Activated T-helper 2 cell treated with anti-CD3 and anti-CD28 coated beads, Interferon-gamma antibody, Interleukin-2, Interleukin-4, amounts not matched to agents 10 μg/mL and 5 μg/mL and 100 μg/mL, durations not matched to agents 14 hours and 24 hours and 36 hours (primary cell): ENCODE results near the gene C12orf57. TPM values are rescaled to one million over a fixed set of nuclear protein-coding genes. Genes with fewer than 3 reads are reported as not detected.
A peak's percentile ranks its signal among the peaks of the same experiment; 100 is the strongest.

Experiments used
- DNase-seq: peaks from one replicate; pipeline ENCODE4 v3.0.0; 2021; ENCODE audit warnings: low spot score
- H3K27ac Mint-ChIP-seq: one replicate; pipeline ENCODE4 v1.8.0; 2021; ENCODE audit warnings: mixed read lengths
- H3K27me3 Mint-ChIP-seq: one replicate; pipeline ENCODE4 v1.8.0; 2021; ENCODE audit warnings: low read depth, mixed read lengths
- H3K36me3 Mint-ChIP-seq: one replicate; pipeline ENCODE4 v1.8.0; 2021; ENCODE audit warnings: low read depth, mixed read lengths
- H3K4me1 Mint-ChIP-seq: one replicate; pipeline ENCODE4 v1.8.0; 2021; ENCODE audit warnings: low read depth, mixed read lengths
- H3K4me3 Mint-ChIP-seq: one replicate; pipeline ENCODE4 v1.8.0; 2021; ENCODE audit warnings: low read depth, mild to moderate bottlenecking, moderate library complexity, mixed read lengths
- H3K9me3 Mint-ChIP-seq: one replicate; pipeline ENCODE4 v1.8.0; 2021; ENCODE audit warnings: mixed read lengths
- intact Hi-C: fragments of 100-400 bp; cut with micrococcal nuclease; formaldehyde crosslinking; loops from one replicate; pipeline ENCODE4 v1.15.1; 2023
- total RNA-seq: library from RNA; stranded (reverse); gene quantifications from 2 replicates; pipeline ENCODE4 v1.2.3, GENCODE V29; 2022

The C12orf57 gene
- total RNA-seq, 1 donor from 2014 or later: 173 TPM

GRCh38 chr12:6912164-6912935, 31.5 kb upstream of the C12orf57 start:
- DNase-seq: no peak
- Mint-ChIP-seq H3K27me3 (no peaks in the 10 kb centered on the region), H3K27ac (peak overlapping the region; percentile 78), H3K9me3 (no peaks in the 10 kb centered on the region), H3K36me3 (peaks cover 17% of the 10 kb centered on the region), H3K4me1 (peaks cover 20% of the 10 kb centered on the region), H3K4me3 (peak overlapping the region; percentile 68)
- intact Hi-C loops: no loop called here

GRCh38 chr12:6914246-6914946, 29.4 kb upstream of the C12orf57 start, which contains the start of gene ENO2:
TSS of gene ENO2 (plus strand) at chr12:6914580. CDS start at chr12:6915833, 1,253 bp downstream.
- Mint-ChIP-seq H3K4me3 (peak within 1 kb of the TSS; percentile 93), H3K36me3 (peaks cover 30% of the 10 kb centered on the region), H3K27ac (peak within 1 kb of the TSS; percentile 77), H3K9me3 (no peaks in the 10 kb centered on the region), H3K4me1 (peaks cover 21% of the 10 kb centered on the region), H3K27me3 (no peaks in the 10 kb centered on the region)
- intact Hi-C loops: loop anchor here (1.0 to 2.0 kb wide), 2 partner anchors 10 to 42 kb away; partner anchors contain the start of genes LRRC23 and SPSB2
- peak; percentile 74 for DNase-seq

GRCh38 chr12:6914947-6915788, 28.7 kb upstream of the C12orf57 start:
- no peak for DNase-seq
- intact Hi-C loops: loop anchor here (1.0 to 2.0 kb wide), 2 partner anchors 11 to 42 kb away; partner anchors contain the start of genes LRRC23 and SPSB2
- no peaks in the 10 kb centered on the region for H3K9me3 Mint-ChIP-seq
- no peaks in the 10 kb centered on the region for H3K27me3 Mint-ChIP-seq
- H3K36me3 Mint-ChIP-seq: peaks cover 38% of the 10 kb centered on the region
- peak overlapping the region; percentile 77 for H3K27ac Mint-ChIP-seq
- peaks cover 28% of the 10 kb centered on the region for H3K4me1 Mint-ChIP-seq
- peak overlapping the region; percentile 93 for H3K4me3 Mint-ChIP-seq

GRCh38 chr12:6915789-6916285, 28.0 kb upstream of the C12orf57 start:
- H3K27me3 Mint-ChIP-seq: no peaks in the 10 kb centered on the region
- intact Hi-C loops: loop anchor here (2.0 kb wide), 1 partner anchor 43 kb away; the partner anchor contains the start of gene SPSB2
- no peak for DNase-seq
- H3K36me3 Mint-ChIP-seq: peaks cover 39% of the 10 kb centered on the region
- peak overlapping the region; percentile 93 for H3K4me3 Mint-ChIP-seq
- H3K9me3 Mint-ChIP-seq: no peaks in the 10 kb centered on the region
- peak overlapping the region; percentile 77 for H3K27ac Mint-ChIP-seq
- peaks cover 28% of the 10 kb centered on the region for H3K4me1 Mint-ChIP-seq

- peaks cover 45% of the 10 kb centered on the region for H3K36me3 Mint-ChIP-seq
- no peaks in the 10 kb centered on the region for H3K9me3 Mint-ChIP-seq
- H3K4me3 Mint-ChIP-seq: peak overlapping the region; percentile 93
- intact Hi-C loops: no loop called here
- H3K27ac Mint-ChIP-seq: peak overlapping the region; percentile 60
- no peak for DNase-seq
- H3K4me1 Mint-ChIP-seq: peaks cover 28% of the 10 kb centered on the region
- H3K27me3 Mint-ChIP-seq: no peaks in the 10 kb centered on the region
Observed at GRCh38 chr12:6916426-6917200, 27.2 kb upstream of the C12orf57 start.

- intact Hi-C loops: no loop called here
- Mint-ChIP-seq H3K36me3 (peaks cover 53% of the 10 kb centered on the region), H3K27ac (no peak overlapping the region), H3K9me3 (no peaks in the 10 kb centered on the region), H3K4me1 (peaks cover 28% of the 10 kb centered on the region), H3K4me3 (no peak overlapping the region), H3K27me3 (no peaks in the 10 kb centered on the region)
- DNase-seq: no peak
Observed at GRCh38 chr12:6917491-6918231, 26.2 kb upstream of the C12orf57 start.

- H3K36me3 Mint-ChIP-seq: peaks cover 69% of the 10 kb centered on the region
Observed at GRCh38 chr12:6919588-6919987, 24.2 kb upstream of the C12orf57 start.

GRCh38 chr12:6921539-6921938, 22.3 kb upstream of the C12orf57 start:
- Mint-ChIP-seq H3K4me1 (peaks cover 35% of the 10 kb centered on the region), H3K27ac (no peak overlapping the region), H3K27me3 (no peaks in the 10 kb centered on the region), H3K9me3 (no peaks in the 10 kb centered on the region), H3K4me3 (no peak overlapping the region), H3K36me3 (peaks cover 62% of the 10 kb centered on the region)
- intact Hi-C loops: no loop called here
- no peak for DNase-seq

More at GRCh38 chr12:6919588-6919987, 24.2 kb upstream of the C12orf57 start:
- no peak for DNase-seq
- Mint-ChIP-seq H3K27me3 (no peaks in the 10 kb centered on the region), H3K27ac (peak overlapping the region; percentile 45), H3K4me3 (no peak overlapping the region), H3K9me3 (no peaks in the 10 kb centered on the region), H3K4me1 (peaks cover 31% of the 10 kb centered on the region)
- intact Hi-C loops: no loop called here

GRCh38 chr12:6921996-6922946, 21.6 kb upstream of the C12orf57 start:
- no peaks in the 10 kb centered on the region for H3K27me3 Mint-ChIP-seq
- H3K27ac Mint-ChIP-seq: no peak overlapping the region
- H3K36me3 Mint-ChIP-seq: peaks cover 55% of the 10 kb centered on the region
- no peak overlapping the region for H3K4me3 Mint-ChIP-seq
- H3K4me1 Mint-ChIP-seq: peaks cover 37% of the 10 kb centered on the region
- intact Hi-C loops: no loop called here
- H3K9me3 Mint-ChIP-seq: no peaks in the 10 kb centered on the region
- no peak for DNase-seq

- peaks cover 47% of the 10 kb centered on the region for H3K36me3 Mint-ChIP-seq
- H3K4me3 Mint-ChIP-seq: no peak overlapping the region
- H3K27me3 Mint-ChIP-seq: no peaks in the 10 kb centered on the region
- peaks cover 37% of the 10 kb centered on the region for H3K4me1 Mint-ChIP-seq
- H3K9me3 Mint-ChIP-seq: no peaks in the 10 kb centered on the region
- H3K27ac Mint-ChIP-seq: peak overlapping the region; percentile 28
- DNase-seq: no peak
- intact Hi-C loops: no loop called here
Observed at GRCh38 chr12:6923003-6923732, 20.7 kb upstream of the C12orf57 start.
